Endometrial microvascular endothelial cells (primary cell): ENCODE data around the gene OR51B6. TPM values are rescaled to one million over a fixed set of nuclear protein-coding genes. Genes with fewer than 3 reads are reported as not detected.
"Not testable (repeated sequence)": the region's sequence is repeated elsewhere in the genome, so short reads cannot be mapped to it uniquely, and the experiment has no call there.

Experiments used
- in situ Hi-C: cut with HindIII; loops from 2 replicates; pipeline ENCODE4 v1.10.0; 2017; ENCODE audit warnings: low sequenced_read_pairs, low pct_unique_long_range_greater_than_20kb; ENCODE audit errors: inconsistent ontology term
- total RNA-seq: library from RNA; depleted of rRNA; stranded (reverse); fragments of >200 nt; gene quantifications from one replicate; pipeline ENCODE4 v1.2.3, GENCODE V29; 2015; ENCODE audit errors: inconsistent ontology term

The OR51B6 gene
- total RNA-seq: not detected

GRCh38 chr11:5351208-5351607 is at the start of gene OR51B6:
TSS of gene OR51B6 (plus strand) at chr11:5351508. CDS start at chr11:5351508, 0 bp downstream.
- in situ Hi-C loops: no loop called here

GRCh38 chr11:5301846-5302245 is 49.5 kb upstream of the OR51B6 start, which contains the start of gene OR51B4:
TSS of gene OR51B4 (minus strand) at chr11:5301946. CDS start at chr11:5301946, 0 bp downstream.
- in situ Hi-C loops: no loop called here

GRCh38 chr11:5303626-5304025 is 47.7 kb upstream of the OR51B6 start:
- in situ Hi-C loops: no loop called here

GRCh38 chr11:5304046-5304445 is 47.3 kb upstream of the OR51B6 start:
- in situ Hi-C loops: no loop called here

- in situ Hi-C loops: no loop called here
These were observed 43.9 kb upstream of the OR51B6 start for GRCh38 chr11:5307256-5308019.

- in situ Hi-C loops: no loop called here
These were observed 40.9 kb upstream of the OR51B6 start for GRCh38 chr11:5310423-5310822.

GRCh38 chr11:5313326-5314023 is 37.8 kb upstream of the OR51B6 start:
- in situ Hi-C loops: not testable (repeated sequence)

GRCh38 chr11:5317292-5317691 is 34.0 kb upstream of the OR51B6 start:
- in situ Hi-C loops: no loop called here

- in situ Hi-C loops: no loop called here
These were observed 27.1 kb upstream of the OR51B6 start, which contains the start of gene OR51B2 for GRCh38 chr11:5324197-5324596. TSS of gene OR51B2 (minus strand) at chr11:5324297. CDS start at chr11:5324297, 0 bp downstream.

- in situ Hi-C loops: no loop called here
These were observed 16.1 kb upstream of the OR51B6 start for GRCh38 chr11:5335170-5335569.

GRCh38 chr11:5336331-5336730 is 15.0 kb upstream of the OR51B6 start:
- in situ Hi-C loops: no loop called here

GRCh38 chr11:5337253-5337652 is 14.1 kb upstream of the OR51B6 start:
- in situ Hi-C loops: not testable (repeated sequence)

- in situ Hi-C loops: no loop called here
These were observed 11.5 kb upstream of the OR51B6 start for GRCh38 chr11:5339771-5340322.

- in situ Hi-C loops: no loop called here
These were observed 7.6 kb upstream of the OR51B6 start, which contains the start of gene OR51B5 for GRCh38 chr11:5343474-5344335. TSS of gene OR51B5 (minus strand) at chr11:5343524. CDS start at chr11:5343524, 0 bp downstream.

- in situ Hi-C loops: no loop called here
These were observed 5.5 kb upstream of the OR51B6 start for GRCh38 chr11:5345831-5346230.

GRCh38 chr11:5348551-5349194 is 2.6 kb upstream of the OR51B6 start:
- in situ Hi-C loops: no loop called here

- in situ Hi-C loops: no loop called here
These were observed 1.8 kb upstream of the OR51B6 start for GRCh38 chr11:5349550-5349949.

- in situ Hi-C loops: not testable (repeated sequence)
These were observed 4.7 kb downstream of the OR51B6 start for GRCh38 chr11:5356031-5356430.
